GM10248 (cell line): ENCODE results near the gene COTL1.
A peak's percentile ranks its signal among the peaks of the same experiment; 100 is the strongest.

Experiments
- CTCF ChIA-PET: fragments of 300-600 bp; sonication (Branson Sonifier 250); formaldehyde crosslinking; extraction: SDS; loops from one replicate; lab custom pipeline; 2021; ENCODE audit warnings: antibody characterized with exemption; lab: Yijun Ruan, JAX
- POLR2A ChIA-PET: fragments of 350-650 bp; sonication (Branson Sonifier 250); formaldehyde crosslinking; extraction: SDS; loops from one replicate; lab custom pipeline; 2020; ENCODE audit warnings: antibody characterized with exemption; lab: Yijun Ruan, JAX
- DNase-seq: peaks from one replicate; pipeline ENCODE4 v3.0.0; 2012; ENCODE audit errors: extremely low spot score
- CTCF ChIP-seq: IDR thresholded peaks from 2 replicates; pipeline ENCODE4 v1.5.1; 2012; ENCODE audit warnings: mild to moderate bottlenecking, low read depth; ENCODE audit errors: extremely low read depth, missing control alignments, control extremely low read depth

The COTL1 gene

GRCh38 chr16:84647828-84648594, 30.1 kb upstream of the COTL1 start, which contains the start of gene KLHL36:
TSS of gene KLHL36 (plus strand) at chr16:84648511. CDS start at chr16:84650868, 2,357 bp downstream.
- no peak for TF ChIP-seq CTCF
- peak; percentile 95 for DNase-seq
- ChIA-PET POLR2A (interaction anchor here (0.7 to 1.1 kb wide), 2 partner anchors 15 to 196 kb away, joined by 3 to 4 read pairs; no protein-coding TSS in a partner anchor), CTCF (interaction anchor here (0.7 to 3.8 kb wide), 9 partner anchors 21 to 137 kb away, joined by 3 to 23 read pairs (median 4); no protein-coding TSS in a partner anchor)

- ChIA-PET POLR2A (no interaction called here), CTCF (interaction anchor here (1.1 to 4.3 kb wide), 4 partner anchors 21 to 327 kb away, joined by 3 to 23 read pairs (median 6); no protein-coding TSS in a partner anchor)
- no peak for DNase-seq
- no peak for TF ChIP-seq CTCF
Measured at GRCh38 chr16:84643674-84644073, 25.8 kb upstream of the COTL1 start.

GRCh38 chr16:84643180-84643583, 25.3 kb upstream of the COTL1 start:
- no peak for DNase-seq
- no peak for TF ChIP-seq CTCF
- POLR2A ChIA-PET, result no interaction called here
- CTCF ChIA-PET, result interaction anchor here (1.1 to 4.3 kb wide), 4 partner anchors 20 to 328 kb away, joined by 3 to 23 read pairs (median 6); no protein-coding TSS in a partner anchor

GRCh38 chr16:84641643-84642358, 23.9 kb upstream of the COTL1 start:
- DNase-seq, result no peak
- ChIA-PET POLR2A (interaction anchor here (0.6 kb wide), 1 partner anchor 86 kb away, joined by 3 read pairs; no protein-coding TSS in a partner anchor), CTCF (interaction anchor here (0.8 to 2.8 kb wide), 10 partner anchors 15 to 329 kb away, joined by 3 to 7 read pairs (median 4); no protein-coding TSS in a partner anchor)
- no peak for TF ChIP-seq CTCF

GRCh38 chr16:84640145-84640544, 22.3 kb upstream of the COTL1 start:
- TF ChIP-seq CTCF, result no peak
- ChIA-PET POLR2A (no interaction called here), CTCF (interaction anchor here (1.2 kb wide), 1 partner anchor 38 kb away, joined by 3 read pairs; no protein-coding TSS in a partner anchor)
- DNase-seq, result no peak

GRCh38 chr16:84638231-84638806, 20.4 kb upstream of the COTL1 start:
- no peak for TF ChIP-seq CTCF
- POLR2A ChIA-PET, result no interaction called here
- no peak for DNase-seq
- CTCF ChIA-PET, result interaction anchor here (1.2 to 3.7 kb wide), 8 partner anchors 9 to 132 kb away, joined by 3 to 21 read pairs (median 6); no protein-coding TSS in a partner anchor
